Endothelial cell of umbilical vein (primary cell): ENCODE data around the gene PRPF8. TPM values are rescaled to one million over a fixed set of nuclear protein-coding genes. Genes with fewer than 3 reads are reported as not detected.
A peak's percentile ranks its signal among the peaks of the same experiment; 100 is the strongest.

ENCODE experiments used
- BruUV-seq: library from RNA; stranded (reverse); fragments of 400-500 nt; replicated peaks from 2 replicates; lab custom pipeline; 2021; lab: Mats Ljungman, UMichigan
- CTCF ChIA-PET: fragments of 300-600, 350-600 bp; sonication (Branson Sonifier 250); formaldehyde crosslinking; loops from one replicate; lab custom pipeline; 2021; ENCODE audit warnings: antibody characterized with exemption, inconsistent platforms; lab: Charles Lee
- POLR2A ChIA-PET: fragments of 300-600, 350-600 bp; sonication (Branson Sonifier 250); formaldehyde crosslinking; loops from one replicate; lab custom pipeline; 2021; ENCODE audit warnings: antibody characterized with exemption, inconsistent platforms; lab: Charles Lee
- DNase-seq: peaks from one replicate; pipeline ENCODE4 v3.0.0-alpha.2; 2011; ENCODE audit warnings: low read depth, low spot score
- FAIRE-seq: peaks from 2 replicates; lab custom pipeline; 2011; peaks lifted over from hg19 to GRCh38; lab: Jason Lieb, UNC
- H2AFZ ChIP-seq: 2 replicates; pipeline ENCODE4 v1.6.0; 2012; ENCODE audit warnings: low read depth, low read length, control low read depth, inconsistent platforms
- H3K27ac ChIP-seq: 2 replicates; pipeline ENCODE4 v1.5.1; 2011; ENCODE audit warnings: low read depth, mild to moderate bottlenecking, control low read depth, low read length, moderate library complexity; ENCODE audit not compliant: insufficient read depth
- H3K27me3 ChIP-seq, 2 experiments: 2 replicates each; pipeline versions ENCODE4 v1.6.0 to v1.6.1; 2011; ENCODE audit warnings: low read length in 2 of 2, mixed read lengths in 1 of 2; ENCODE audit not compliant: control insufficient read depth in 2 of 2, insufficient read depth in 2 of 2
- H3K36me3 ChIP-seq, 2 experiments: 2 replicates in 1 of 2; 3 replicates in 1 of 2; pipeline ENCODE4 v1.5.1; 2011; ENCODE audit warnings: low read length in 2 of 2, mild to moderate bottlenecking in 1 of 2, moderate library complexity in 1 of 2; ENCODE audit not compliant: control insufficient read depth in 2 of 2, insufficient read depth in 2 of 2; ENCODE audit errors: extremely low read depth in 1 of 2
- H3K4me1 ChIP-seq: 3 replicates; pipeline ENCODE4 v1.5.1; 2011; ENCODE audit warnings: mild to moderate bottlenecking, low read length; ENCODE audit not compliant: control insufficient read depth, insufficient read depth; ENCODE audit errors: extremely low read depth
- H3K4me2 ChIP-seq: 2 replicates; pipeline ENCODE4 v1.6.1; 2011; ENCODE audit warnings: low read length, control low read depth, mixed read lengths; ENCODE audit not compliant: insufficient read depth
- H3K4me3 ChIP-seq, 3 experiments: fragments of 200-600 bp in 1 of 3; sonication (generic), shearing (Covaris generic) in 1 of 3; replicated peaks in 1 of 3; 2 replicates each; pipeline ENCODE4 v1.5.1; 2011 to 2016; ENCODE audit warnings: control low read depth in 3 of 3, low read length in 3 of 3, mild to moderate bottlenecking in 2 of 3, inconsistent platforms in 1 of 3, low read depth in 1 of 3, moderate library complexity in 1 of 3; ENCODE audit not compliant: insufficient read depth in 1 of 3
- H3K79me2 ChIP-seq: 2 replicates; pipeline ENCODE4 v1.6.0; 2012; ENCODE audit warnings: low read length, inconsistent platforms; ENCODE audit not compliant: control insufficient read depth, insufficient read depth
- H3K9ac ChIP-seq: replicated peaks from 2 replicates; pipeline ENCODE3; 2011; ENCODE audit warnings: low read length, control low read depth; ENCODE audit not compliant: insufficient read depth; ENCODE audit errors: extremely low read depth
- H3K9me1 ChIP-seq: replicated peaks from 3 replicates; pipeline ENCODE4 v1.6.0; 2011; ENCODE audit warnings: mild to moderate bottlenecking, low read length; ENCODE audit not compliant: control insufficient read depth, insufficient read depth; ENCODE audit errors: extremely low read depth
- H3K9me3 ChIP-seq: replicated peaks from 2 replicates; pipeline ENCODE4 v1.5.1; 2012; ENCODE audit warnings: low read length, inconsistent platforms; ENCODE audit not compliant: control insufficient read depth, insufficient read depth
- H4K20me1 ChIP-seq: replicated peaks from 2 replicates; pipeline ENCODE3; 2011; ENCODE audit warnings: mild to moderate bottlenecking, low read length; ENCODE audit not compliant: control insufficient read depth, insufficient read depth; ENCODE audit errors: extremely low read depth
- CTCF ChIP-seq, 2 donors: IDR thresholded peaks; 1 replicate in 1 of 2; 2 replicates in 1 of 2; pipeline ENCODE4 v1.5.1; 2011; ENCODE audit warnings: low read length in 2 of 2, mild to moderate bottlenecking in 2 of 2, moderate library complexity in 2 of 2, control low read depth in 1 of 2, inconsistent platforms in 1 of 2, low read depth in 1 of 2; ENCODE audit not compliant: insufficient read depth in 1 of 2; ENCODE audit errors: extremely low read depth in 1 of 2
- EZH2 ChIP-seq: IDR thresholded peaks from 2 replicates; pipeline ENCODE4 v1.6.1; 2012; ENCODE audit warnings: borderline replicate concordance, low read depth, mild to moderate bottlenecking, moderate library complexity, low read length, inconsistent platforms; ENCODE audit not compliant: severe bottlenecking
- POLR2A ChIP-seq: IDR thresholded peaks from 2 replicates; pipeline ENCODE4 v1.6.1; 2012; ENCODE audit warnings: low read depth, mild to moderate bottlenecking, control low read depth, low read length
- POLR2AphosphoS5 ChIP-seq: IDR thresholded peaks from 2 replicates; pipeline ENCODE4 v1.6.1; 2012; ENCODE audit warnings: low read depth, mild to moderate bottlenecking, control low read depth, low read length, moderate library complexity; ENCODE audit not compliant: insufficient read depth
- dilution Hi-C: fragments of 300-500 bp; cut with MboI; formaldehyde crosslinking; loops from one replicate; pipeline ENCODE4 v1.15.0; 2019; ENCODE audit warnings: low sequenced_read_pairs; ENCODE audit not compliant: extremely low pct_ligation_motif_present
- intact Hi-C: fragments of 100-400 bp; cut with micrococcal nuclease; formaldehyde crosslinking; loops from one replicate; pipeline ENCODE4 v1.10.0; 2022
- polyA plus RNA-seq, 4 experiments: library from polyadenylated mRNA; depleted of rRNA in 3 of 4; stranded (reverse) in 3 of 4; unstranded in 1 of 4; fragments of >200 nt; gene quantifications; 2 replicates each; pipeline versions ENCODE4 v1.2.1 to v1.2.3, GENCODE V29; 2011 to 2012; ENCODE audit warnings: missing spikeins in 1 of 4
- total RNA-seq: library from RNA; stranded (reverse); gene quantifications from 2 replicates; pipeline ENCODE4 v1.2.3, GENCODE V29; 2021

The PRPF8 gene
- total and polyA plus RNA-seq, 2 donors (not counting 3 experiments of a cell fraction or from before 2014, with no cell fraction given) = 215 to 301 TPM

GRCh38 chr17:1629504-1630310 is 55.0 kb downstream of the PRPF8 start:
- Histone ChIP-seq H3K9ac (peak overlapping the region; percentile 73), H3K9me1 (no peaks in the 10 kb centered on the region), H3K27me3 (no peaks in the 10 kb centered on the region), H3K9me3 (no peaks in the 10 kb centered on the region), H3K27ac (peak overlapping the region; percentile 53), H3K4me3 (peak overlapping the region; percentile 31 to 87 (median 35)), H3K79me2 (peaks cover 12% of the 10 kb centered on the region), H3K36me3 (peaks cover 0 to 4% of the 10 kb centered on the region in 2 experiments), H3K4me2 (peak overlapping the region; percentile 53), H4K20me1 (no peaks in the 10 kb centered on the region), H3K4me1 (peaks cover 32% of the 10 kb centered on the region), H2AFZ (peak overlapping the region; percentile 68)
- intact Hi-C loops (loop anchor here (1.0 to 5.0 kb wide), 5 partner anchors 17 to 372 kb away; partner anchors contain the start of gene TRARG1), dilution Hi-C loops (no loop called here)
- no TSS peak for BruUV-seq
- peak; percentile 66 for DNase-seq
- TF ChIP-seq POLR2AphosphoS5 (peak; percentile 43), POLR2A (peak; percentile 39), CTCF (IDR thresholded peaks at IDR 0.05; ENCODE audit: extremely low read depth in 1 of 2, insufficient read depth in 1 of 2, low read depth in 1 of 2, low read length in 2 of 2) (peak; percentile 62 to 79), EZH2 (no peak)
- ChIA-PET CTCF (interaction anchor here (0.5 to 10.0 kb wide), 32 partner anchors 9 to 372 kb away, joined by 3 to 459 read pairs (median 4); partner anchors contain the start of genes INPP5K, PITPNA, RILP and SCARF1), POLR2A (interaction anchor here (1.8 kb wide), 1 partner anchor 55 kb away, joined by 7 read pairs; no protein-coding TSS in a partner anchor)
- peak; percentile 84 for FAIRE-seq
